ENCODE data around the gene MT1G.

Gene MT1G

DNA sequence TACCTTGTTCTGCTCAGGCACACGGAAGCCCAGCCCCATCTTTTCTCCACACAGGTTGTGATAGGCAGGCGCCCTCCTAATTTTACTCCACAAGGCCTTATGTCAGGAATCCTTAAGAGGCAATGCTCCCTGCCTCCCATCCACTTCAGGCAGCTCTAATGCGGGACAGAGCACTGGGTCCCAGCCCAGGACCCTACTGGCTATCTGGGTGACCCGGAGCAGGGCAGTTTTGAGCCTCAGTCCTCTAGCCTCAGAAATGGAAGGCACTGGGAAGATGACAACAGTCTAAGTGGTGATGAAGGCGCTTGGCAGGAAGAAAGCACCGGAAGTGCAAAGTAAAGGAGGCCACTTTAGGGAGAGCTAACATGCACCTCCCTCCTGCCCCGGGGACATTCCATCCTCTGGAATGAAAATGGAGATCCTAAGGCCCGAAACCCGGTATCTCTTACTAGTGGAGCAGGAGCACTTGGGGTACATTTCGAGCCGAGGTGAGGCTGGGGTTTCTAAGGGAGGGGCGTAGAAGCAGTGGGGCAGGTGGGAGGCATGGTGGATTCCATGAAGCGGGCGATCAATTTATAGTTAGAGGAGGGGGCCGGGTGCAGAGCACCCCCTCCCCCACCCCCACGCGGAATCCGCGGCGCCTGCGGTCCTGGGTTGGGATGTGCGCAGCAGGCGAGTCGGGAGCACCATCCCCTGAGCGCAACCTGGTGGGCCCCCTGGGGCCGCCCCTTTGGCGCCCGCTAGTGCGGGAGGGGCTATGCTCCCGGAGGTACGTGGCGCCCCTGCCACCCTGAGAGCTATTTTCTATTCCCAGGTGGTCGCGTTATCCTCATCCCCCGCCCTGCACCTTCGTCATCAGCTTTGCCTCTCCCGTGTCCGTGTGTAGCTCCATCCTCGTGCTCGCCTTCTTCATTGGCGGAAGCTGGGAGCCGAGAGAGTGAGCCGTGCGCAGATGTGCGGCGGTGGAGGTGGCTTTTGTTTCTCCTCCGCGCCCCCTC lies 5.2 kb downstream of the MT1G start:
- DNase-seq: no peak

DNA sequence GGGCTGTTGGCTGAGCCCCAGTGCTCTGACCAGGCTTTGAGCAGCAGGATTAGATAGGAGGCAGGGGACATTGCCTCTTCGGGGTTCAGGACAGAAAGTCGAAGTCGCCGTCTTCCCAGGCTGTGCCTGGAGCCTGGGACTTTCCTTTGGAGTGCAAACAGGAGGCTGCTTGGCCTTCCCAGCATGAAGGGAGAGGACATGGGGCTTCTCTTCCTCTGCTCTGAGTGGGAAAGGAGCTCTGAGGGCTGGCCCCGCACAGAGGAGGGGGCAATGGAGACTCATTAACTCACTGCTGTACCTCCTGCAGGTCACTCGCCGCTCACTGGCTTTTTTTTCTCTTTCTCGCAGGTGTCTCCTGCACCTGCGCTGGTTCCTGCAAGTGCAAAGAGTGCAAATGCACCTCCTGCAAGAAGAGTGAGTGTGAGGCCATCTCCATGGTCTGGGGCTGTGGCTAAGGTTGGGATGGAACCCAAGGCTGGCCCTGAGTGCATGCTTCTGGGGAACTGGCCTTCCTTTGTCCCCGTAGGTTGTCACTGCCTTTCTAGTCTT lies 9.5 kb downstream of the MT1G start:
- no peak for DNase-seq

DNA sequence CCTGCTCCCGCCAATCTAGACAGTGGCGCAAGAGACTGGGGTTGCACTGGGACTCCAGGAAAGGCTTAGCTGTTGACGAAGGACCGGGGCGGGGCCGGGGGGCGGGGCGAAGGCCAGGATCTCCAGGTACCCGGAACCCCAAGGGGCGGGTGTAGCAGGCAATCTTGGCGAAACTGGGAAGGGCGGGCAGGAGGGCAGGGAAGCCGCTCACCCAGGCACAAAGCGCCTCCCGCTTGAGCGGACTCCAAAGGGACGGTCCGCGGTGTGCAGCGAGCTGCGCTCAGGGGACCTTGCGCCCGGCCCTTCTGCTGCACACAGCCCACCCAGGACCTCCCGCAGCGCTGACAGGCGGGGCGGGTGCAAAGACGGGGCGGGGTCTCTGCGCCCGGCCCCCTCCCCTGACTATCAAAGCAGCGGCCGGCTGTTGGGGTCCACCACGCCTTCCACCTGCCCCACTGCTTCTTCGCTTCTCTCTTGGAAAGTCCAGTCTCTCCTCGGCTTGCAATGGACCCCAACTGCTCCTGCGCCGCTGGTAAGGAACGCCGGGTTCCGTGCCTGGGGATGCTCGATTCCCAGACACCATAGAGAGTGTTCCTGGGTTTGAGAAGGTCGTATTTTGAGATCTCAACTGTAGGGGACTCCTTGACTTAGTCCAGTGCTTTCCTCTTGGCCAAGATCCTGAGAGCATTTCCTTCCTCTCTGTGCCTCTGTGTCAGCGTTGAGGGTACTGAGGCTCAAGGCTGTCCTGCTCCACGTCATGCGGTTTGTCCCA lies 10.1 kb downstream of the MT1G start, which contains the start of gene MT1F:
MT1F (plus strand) TSS at position 405 of the 772 bp plus-strand sequence; CDS start at position 505, 100 bp downstream.
- no peak for DNase-seq

DNA sequence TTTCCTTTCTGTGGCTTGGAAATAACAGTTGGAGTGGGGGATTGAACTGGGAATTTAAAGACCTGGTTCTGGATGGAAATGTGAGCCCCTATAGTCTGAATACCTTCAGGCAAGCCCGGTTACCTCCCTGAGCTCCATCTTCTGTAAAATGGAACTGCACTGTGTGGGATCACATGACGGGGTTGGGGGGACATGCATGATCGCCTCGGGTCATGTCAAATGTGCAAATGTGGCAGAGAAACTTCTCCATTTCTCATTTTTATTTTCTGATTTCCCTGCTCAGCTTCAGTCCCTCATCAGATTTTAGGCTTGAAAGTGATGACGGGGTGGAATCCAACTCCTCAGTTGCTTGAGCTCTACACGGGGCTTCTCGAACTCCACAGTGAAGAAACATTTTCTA lies 14.6 kb downstream of the MT1G start:
- no peak for DNase-seq

DNA sequence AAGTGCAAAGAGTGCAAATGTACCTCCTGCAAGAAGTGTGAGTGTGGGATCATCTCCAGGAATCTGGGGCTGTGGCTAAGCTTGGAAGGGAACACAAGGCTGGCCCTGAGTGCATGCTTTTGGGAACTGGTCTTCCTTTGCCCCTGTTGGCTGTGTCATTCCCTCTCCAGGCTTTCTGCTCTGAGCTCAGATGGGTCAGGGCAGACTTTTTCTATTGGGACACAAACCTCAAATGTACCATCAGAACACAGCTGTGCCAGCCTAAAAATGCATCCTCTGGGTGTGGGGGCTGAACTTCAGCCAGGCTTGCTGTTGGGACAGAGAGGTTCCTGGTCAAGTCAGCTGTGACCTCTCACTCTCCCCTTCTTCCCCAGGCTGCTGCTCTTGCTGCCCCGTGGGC lies 15.3 kb downstream of the MT1G start:
- DNase-seq: no peak

DNA sequence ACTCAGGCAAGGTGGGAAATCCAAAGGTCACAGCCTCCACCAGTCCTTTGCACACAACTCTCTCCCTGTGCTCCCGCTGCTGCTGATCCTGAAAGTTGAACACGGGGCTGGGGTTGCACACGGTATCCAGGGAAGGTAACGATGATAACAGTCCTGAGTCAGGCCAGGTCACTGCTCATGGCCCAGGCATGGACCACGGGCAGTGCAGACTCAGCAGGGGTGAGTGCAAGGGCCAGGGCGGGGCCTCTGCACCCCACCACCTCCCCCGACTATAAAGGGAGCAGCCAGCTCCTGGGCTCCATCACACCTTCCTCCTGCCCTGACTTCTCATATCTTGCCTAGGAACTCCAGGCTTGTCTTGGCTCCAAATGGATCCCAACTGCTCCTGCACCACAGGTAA lies 16.3 kb downstream of the MT1G start, which contains the start of gene MT1B:
MT1B (plus strand) TSS at position 301 of the 400 bp plus-strand sequence; CDS start at position 369, 68 bp downstream.
- no peak for DNase-seq

DNA sequence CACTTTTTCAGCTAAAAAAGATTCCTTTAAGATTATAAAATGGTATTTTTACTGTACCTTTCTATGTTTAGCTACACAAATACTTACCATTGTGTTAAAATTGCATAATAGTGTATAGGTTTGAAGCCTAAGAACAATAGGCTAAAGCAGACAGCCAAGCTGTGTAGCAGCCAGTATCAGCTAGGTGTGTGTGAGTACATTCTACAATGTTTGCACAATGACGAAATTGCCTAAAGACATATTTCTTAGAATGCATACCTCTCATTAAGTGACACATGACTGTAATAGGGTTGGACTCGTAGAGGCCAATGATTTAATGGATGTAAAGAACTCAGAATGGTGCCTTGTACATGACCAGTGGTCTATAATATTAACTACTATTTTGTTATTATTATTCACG lies 18.0 kb downstream of the MT1G start:
- no peak for DNase-seq

DNA sequence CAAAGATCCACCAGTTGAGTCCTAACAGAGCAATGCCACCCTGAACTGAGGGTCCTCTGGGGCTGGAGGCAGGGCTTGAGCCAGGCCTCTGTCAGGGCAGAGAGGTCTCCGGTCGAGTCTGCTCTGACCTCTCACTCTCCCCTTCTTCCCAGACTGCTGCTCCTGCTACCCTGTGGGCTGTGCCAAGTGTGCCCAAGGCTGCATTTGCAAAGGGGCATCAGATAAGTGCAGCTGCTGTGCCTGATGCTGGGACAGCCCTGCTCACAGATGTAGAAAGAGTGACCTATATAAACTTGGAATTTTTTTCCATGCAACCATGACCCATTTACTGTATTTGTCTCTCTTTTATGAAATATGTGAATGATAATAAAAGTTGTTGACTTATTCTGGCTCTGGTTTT lies 18.6 kb downstream of the MT1G start:
- DNase-seq: no peak

DNA sequence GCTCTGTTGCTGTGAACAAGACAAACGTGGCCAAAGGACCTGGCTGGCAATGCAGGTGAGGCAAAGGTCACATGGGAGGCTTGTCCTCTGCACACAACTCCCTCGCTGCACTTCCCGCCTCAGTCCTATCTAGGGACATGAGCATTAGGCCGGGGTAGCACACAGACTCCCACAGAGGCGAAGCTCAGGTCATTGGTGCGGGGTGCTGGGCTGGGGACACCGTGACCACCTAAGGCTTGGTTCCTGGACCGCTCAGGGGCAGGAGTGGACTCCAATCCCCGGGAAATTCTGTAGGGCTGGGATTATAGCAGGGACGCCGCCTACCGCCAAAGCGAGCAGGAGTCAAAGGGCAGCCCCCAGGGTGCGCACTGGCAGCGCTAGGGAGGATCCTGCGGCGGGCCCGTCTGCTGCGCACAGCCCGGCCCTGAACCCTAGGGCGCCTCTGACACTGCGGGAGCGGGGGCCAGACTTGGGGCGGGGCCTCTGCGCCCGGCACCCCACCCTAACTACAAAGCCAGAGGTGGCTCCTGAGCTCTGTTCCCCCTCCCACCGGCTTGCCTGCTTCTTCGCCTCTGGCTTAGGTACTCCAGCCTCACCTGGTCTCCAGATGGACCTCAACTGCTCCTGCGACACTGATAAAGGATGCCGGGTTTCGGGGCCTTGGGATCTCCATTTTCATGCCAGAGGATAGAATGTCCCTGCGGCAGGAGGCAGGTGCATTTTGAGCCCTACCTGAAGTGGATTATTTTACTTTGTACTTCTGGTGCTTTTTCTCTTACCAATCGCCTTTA lies 20.0 kb downstream of the MT1G start:
- DNase-seq: no peak

DNA sequence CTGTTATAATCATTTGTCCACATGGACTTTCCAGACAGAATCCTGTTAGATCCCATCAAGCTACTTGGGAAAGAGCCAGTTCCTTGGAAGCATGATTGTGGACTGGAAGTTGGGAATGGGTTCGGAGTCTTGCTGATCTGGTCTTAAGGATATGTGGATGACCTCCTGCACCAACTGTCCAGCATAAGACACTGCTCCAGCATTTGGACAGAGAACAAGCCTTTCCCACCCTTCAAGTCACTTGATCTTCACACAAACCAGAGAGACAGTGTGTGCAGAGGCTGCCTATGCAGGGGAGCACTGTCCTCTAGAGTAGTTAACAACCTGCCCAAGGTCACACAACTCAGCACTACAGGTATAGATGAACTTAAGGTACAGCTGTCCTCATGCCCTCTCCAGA lies 22.0 kb downstream of the MT1G start:
- DNase-seq: no peak

DNA sequence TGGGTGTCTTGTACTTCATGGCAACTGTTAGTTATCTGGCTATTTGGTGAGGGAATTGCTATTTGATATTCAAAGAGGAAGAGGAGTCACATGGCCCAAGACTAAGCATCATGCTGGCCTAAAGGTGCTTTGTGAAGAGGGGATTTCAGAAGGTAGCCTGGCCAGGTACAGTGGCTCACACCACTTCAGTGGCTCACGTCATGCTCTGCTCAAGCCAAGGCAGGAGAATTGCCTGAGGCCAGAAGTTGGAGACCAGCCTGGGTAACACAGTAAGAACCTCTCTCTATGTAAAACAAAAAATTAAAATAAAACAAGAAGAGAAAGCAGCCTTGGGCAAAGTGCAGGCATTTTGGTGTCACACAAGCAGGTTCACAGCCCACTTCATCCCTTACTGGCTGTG lies 22.6 kb downstream of the MT1G start:
- DNase-seq: no peak

DNA sequence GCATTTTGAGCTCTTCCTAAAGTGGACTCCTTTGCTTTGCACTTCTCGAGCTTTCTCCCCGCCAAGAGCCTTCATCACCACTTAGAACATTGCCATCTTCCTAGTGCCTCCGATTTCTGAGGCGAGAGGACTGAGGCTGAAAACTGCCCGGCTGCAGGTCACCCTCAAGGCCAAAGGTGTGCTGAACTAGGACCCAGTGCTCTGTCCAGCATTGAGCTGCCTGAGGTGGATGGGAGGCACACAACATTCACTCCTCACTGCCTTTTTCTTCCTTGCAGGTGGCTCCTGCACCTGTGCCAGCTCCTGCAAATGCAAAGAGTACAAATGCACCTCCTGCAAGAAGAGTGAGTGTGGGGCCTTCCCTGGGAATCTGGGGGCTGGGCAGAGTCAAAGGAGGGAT lies 24.0 kb downstream of the MT1G start:
- no peak for DNase-seq

DNA sequence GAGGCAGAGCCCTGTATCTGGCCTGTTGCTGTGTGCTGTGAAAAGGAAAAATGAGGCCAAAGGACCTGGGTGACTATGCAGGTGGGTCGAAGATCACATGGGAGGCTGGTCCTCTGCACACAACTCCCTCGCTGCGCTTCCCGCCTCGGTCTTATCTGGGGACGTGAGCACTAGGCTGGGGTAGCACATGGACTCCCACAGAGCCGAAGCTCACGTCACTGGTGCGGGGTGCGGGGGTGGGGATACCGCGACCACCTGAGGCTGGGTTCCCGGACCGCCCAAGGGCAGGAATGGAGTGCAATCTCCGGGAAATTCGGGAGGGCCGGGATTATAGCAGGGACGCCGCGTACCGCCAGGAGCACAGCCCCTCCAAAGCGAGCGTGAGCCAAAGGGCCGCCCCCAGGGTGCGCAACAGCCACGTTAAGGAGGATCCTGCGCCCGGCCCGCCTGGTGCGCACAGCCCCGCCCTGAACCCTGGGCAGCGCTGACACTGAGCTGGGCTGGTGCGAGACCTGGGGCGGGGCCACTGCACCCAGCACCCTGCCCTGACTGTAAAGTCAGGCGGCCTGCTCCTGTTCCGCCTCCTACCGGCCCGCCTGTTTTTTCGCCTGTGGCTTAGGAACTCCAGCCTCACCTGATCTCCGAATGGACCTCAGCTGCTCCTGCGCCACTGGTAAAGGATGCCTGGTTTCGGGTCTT lies 24.6 kb downstream of the MT1G start:
- DNase-seq: no peak

DNA sequence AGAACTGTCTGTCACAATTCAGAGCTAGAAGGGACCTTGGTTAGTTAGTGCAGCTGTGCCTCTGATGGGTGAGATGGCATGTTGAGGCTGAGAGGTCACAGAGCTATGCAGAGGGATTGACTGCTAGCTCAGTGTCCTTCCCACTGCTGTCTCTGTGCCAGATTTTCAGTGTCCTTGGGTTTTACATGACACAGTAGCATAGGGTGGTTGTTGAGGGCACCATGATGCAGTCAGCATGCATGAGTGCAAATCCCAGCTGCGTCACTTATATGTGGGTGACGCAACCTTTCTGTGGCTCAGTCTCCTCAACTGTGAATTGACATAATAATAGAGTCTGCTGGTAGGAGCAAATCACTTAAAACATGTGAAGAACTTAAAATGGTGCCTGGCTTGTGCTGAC lies 26.7 kb downstream of the MT1G start:
- no peak for DNase-seq

DNA sequence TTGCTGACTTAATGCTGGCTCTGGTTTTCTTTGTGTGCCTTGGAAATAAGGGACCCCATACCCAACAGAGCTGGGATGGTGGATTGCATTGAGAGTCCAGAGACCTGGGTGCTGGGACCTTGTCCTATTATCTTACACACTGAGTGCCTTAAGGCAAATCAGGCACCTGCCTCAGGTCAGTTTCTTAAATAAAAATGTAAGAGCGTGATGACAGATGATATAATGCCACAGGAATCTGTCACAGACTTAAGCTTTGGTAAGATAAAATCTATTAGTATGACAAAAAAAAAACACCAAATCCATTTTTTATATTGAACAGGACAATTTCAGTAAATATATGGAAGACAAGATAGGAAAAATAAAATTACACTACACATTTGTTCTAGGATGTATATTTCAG lies 27.8 kb downstream of the MT1G start:
- no peak for DNase-seq

DNA sequence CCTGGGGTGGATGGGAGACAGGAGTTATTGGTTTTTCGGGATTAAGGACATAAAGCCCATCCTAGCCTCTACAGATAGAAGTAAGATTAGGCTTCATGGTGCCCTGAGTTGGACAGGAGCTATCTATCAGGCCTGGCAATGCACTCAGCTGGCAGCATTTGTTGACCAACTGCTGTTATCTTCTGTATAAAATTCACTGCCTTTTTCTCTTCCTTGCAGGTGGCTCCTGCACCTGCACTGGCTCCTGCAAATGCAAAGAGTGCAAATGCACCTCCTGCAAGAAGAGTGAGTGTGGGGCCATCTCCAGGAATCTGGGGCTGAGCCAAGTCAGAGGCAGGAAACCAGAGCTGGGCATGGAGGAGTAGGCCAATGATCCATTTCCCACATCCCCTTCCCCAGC lies 28.8 kb downstream of the MT1G start:
- DNase-seq: no peak

DNA sequence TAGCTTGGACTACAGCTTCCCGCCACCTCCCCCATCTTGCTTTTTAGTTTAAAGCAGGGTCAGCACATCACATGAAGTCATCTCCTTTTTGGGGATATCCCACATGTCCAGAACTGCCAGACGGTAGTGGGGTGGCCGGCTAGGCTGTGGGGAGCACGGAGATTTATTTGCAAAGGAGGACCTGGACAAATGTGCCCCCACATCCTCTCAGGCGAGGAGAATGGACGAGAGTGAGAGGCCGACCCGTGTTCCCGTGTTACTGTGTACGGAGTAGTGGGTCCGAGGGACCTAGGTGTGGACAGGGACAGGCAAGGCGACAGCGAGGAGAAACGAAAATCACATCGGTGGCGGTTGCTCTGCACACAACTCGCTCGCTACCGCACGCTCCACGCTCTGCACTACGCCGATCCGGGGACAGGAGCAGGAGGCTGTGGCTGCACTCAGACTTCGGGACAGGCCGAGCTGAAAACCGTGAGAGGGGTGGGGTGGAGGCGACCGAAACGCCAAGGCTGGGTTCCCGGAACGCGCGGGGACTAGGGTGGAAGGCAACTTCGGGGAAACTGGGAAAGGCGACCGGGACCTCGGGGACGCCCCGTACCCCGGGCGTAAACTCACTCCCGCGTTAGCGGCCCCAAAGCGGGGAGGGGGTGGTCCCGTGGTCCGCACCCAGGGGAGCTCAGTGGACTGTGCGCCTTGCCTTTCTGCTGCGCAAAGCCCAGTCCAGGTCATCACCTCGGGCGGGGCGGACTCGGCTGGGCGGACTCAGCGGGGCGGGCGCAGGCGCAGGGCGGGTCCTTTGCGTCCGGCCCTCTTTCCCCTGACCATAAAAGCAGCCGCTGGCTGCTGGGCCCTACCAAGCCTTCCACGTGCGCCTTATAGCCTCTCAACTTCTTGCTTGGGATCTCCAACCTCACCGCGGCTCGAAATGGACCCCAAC lies 29.8 kb downstream of the MT1G start, which contains the start of gene MT1A:
MT1A (plus strand) TSS at position 853 of the 937 bp plus-strand sequence; CDS start at position 926, 73 bp downstream.
- no peak for DNase-seq

DNA sequence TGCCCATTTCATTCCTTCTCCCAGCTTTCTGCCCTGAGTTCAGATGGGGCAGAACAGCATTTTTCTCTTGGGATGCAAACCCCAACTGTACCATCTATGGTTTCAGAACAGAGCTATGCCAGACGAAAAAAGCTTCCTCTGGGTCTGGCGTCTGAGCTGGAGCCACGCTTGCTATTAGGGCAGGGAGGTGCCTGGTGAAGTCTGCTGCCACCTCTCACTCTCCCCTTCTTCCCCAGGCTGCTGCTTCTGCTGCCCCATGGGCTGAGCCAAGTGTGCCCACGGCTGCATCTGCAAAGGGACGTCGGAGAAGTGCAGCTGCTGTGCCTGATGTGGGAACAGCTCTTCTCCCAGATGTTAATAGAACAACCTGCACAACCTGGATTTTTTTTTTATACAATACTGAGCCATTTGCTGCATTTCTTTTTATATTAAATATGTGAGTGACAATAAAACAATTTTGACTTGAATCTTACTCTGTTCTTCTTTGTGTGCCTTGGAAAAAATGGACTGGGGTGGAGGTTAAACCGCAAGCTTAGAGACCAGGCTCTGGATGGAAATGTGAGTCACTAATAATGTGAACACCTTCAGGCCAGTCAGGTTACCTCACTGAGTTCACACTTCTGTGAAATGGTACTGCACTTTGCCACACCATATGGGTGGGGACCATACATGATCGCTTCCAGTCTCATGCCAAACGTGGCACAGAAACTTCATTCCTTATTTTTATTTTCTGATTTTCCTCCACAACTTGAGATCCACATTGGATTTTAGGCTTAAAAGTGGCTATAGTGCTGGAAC lies 31.1 kb downstream of the MT1G start:
- no peak for DNase-seq

DNA sequence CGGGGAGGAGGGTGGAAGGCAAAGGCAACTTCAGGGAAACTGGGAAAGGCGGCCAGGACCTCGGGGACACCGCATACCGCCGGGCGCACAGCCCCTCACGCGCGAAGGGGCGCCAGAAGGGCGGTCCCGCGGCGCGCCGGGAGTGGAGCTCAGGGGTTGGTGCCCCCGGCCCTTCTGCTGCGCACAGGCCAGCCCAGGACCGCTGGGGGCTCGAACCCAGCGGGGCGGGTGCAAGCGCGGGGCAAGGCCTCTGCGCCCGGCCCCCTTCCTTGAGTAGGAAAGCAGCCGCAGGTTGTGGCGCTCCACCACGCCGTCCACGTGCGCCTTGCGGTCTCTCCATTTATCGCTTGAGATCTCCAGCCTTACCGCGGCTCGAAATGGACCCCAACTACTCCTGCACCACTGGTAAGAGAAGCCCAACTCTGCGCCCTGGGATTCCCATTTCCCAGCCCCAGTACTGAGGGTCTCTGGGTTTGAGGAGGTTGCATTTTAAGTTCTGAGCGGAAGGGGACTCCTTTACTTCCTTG lies 32.4 kb downstream of the MT1G start:
- no peak for DNase-seq

All from NCI-H446 (cell line).